Chondrocyte (in vitro differentiated cells): ENCODE data around the gene SLC1A7. TPM values are rescaled to one million over a fixed set of nuclear protein-coding genes. Genes with fewer than 3 reads are reported as not detected.

ENCODE experiments used
- DNase-seq: peaks from one replicate; pipeline ENCODE4 v3.0.0; 2021; ENCODE audit warnings: mixed read lengths, low spot score
- H3K27ac Mint-ChIP-seq: one replicate; pipeline ENCODE4 v1.8.0; 2021; ENCODE audit warnings: mild to moderate bottlenecking, moderate library complexity, mixed read lengths; ENCODE audit not compliant: unreplicated experiment
- H3K27me3 Mint-ChIP-seq: 2 replicates; pipeline ENCODE4 v1.8.0; 2021; ENCODE audit warnings: low read depth, mixed read lengths
- H3K36me3 Mint-ChIP-seq: 2 replicates; pipeline ENCODE4 v1.8.0; 2021; ENCODE audit warnings: low read depth, mixed read lengths
- H3K4me1 Mint-ChIP-seq: 2 replicates; pipeline ENCODE4 v1.8.0; 2021; ENCODE audit warnings: low read depth, mild to moderate bottlenecking, mixed read lengths
- H3K4me3 Mint-ChIP-seq: one replicate; pipeline ENCODE4 v1.8.0; 2021; ENCODE audit warnings: mild to moderate bottlenecking, moderate library complexity, mixed read lengths; ENCODE audit not compliant: unreplicated experiment
- H3K9me3 Mint-ChIP-seq: 2 replicates; pipeline ENCODE4 v1.8.0; 2021; ENCODE audit warnings: low read depth, mixed read lengths
- CTCF ChIP-seq: fragments of 200-600 bp; sonication (generic); IDR thresholded peaks from 2 replicates; pipeline ENCODE4 v1.5.0; 2021; ENCODE audit warnings: antibody characterized with exemption, mild to moderate bottlenecking, moderate library complexity
- total RNA-seq: library from RNA; stranded (reverse); gene quantifications from 3 replicates; pipeline ENCODE4 v1.2.1, GENCODE V29; 2021

SLC1A7 gene
- total RNA-seq, 1 donor from 2014 or later = not detected

- H3K27ac Mint-ChIP-seq = no peak overlapping the region
- H3K36me3 Mint-ChIP-seq = no peaks in the 10 kb centered on the region
- no peak for TF ChIP-seq CTCF
- no peak overlapping the region for H3K4me3 Mint-ChIP-seq
- no peaks in the 10 kb centered on the region for H3K9me3 Mint-ChIP-seq
- peak; percentile 33 for DNase-seq
- H3K27me3 Mint-ChIP-seq = no peaks in the 10 kb centered on the region
- H3K4me1 Mint-ChIP-seq = peaks cover 2% of the 10 kb centered on the region
Observed at GRCh38 chr1:53066488-53066887, 76.0 kb downstream of the SLC1A7 start.

- Mint-ChIP-seq H3K27me3 (no peaks in the 10 kb centered on the region), H3K4me1 (peaks cover 10% of the 10 kb centered on the region)
Observed at GRCh38 chr1:53065391-53065790, 77.0 kb downstream of the SLC1A7 start.

DNA sequence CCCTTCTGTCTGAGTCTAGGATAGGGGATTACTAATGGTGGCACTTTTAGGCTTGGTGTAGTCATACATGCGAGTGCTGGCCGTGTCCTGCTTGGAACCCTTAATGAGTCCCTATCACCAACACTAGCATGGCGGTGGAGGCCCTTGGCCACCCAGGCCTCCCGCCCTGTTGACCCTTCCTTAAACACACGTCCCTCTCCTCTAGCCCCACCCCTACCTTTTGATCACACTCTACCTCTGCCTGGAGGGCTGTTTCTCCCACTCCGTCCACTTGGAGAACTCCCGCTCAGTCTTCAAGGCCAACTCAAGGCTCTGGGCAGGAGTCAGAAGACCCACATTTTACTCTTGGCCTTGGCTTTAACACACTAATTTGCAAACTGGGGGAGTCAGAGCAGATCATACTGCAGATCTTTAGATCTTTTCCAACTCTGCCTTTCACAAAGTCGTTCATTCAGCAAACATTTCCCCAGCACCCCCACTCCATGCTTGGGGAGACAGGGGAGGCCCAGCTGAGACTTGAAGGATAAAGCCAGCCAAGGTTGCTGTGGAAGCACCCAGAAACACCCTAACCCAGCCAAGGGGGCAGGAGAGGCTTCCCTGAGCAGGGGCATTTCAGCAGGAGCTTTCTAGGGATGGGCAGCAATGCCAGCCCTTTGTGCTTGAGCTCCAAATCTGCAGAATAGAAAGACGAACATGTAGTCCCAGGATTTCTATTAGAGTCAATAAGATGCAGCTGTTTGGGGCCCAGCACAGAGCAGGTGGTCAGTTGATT, 78.5 kb downstream of the SLC1A7 start:
- Mint-ChIP-seq H3K27ac (no peak overlapping the region), H3K27me3 (no peaks in the 10 kb centered on the region), H3K4me1 (peaks cover 10% of the 10 kb centered on the region), H3K9me3 (no peaks in the 10 kb centered on the region), H3K36me3 (no peaks in the 10 kb centered on the region), H3K4me3 (no peak overlapping the region)
- no peak for TF ChIP-seq CTCF
- DNase-seq = peak; percentile 58

More at GRCh38 chr1:53065391-53065790, 77.0 kb downstream of the SLC1A7 start:
- no peaks in the 10 kb centered on the region for H3K36me3 Mint-ChIP-seq
- DNase-seq = peak; percentile 86
- no peak overlapping the region for H3K27ac Mint-ChIP-seq
- no peak overlapping the region for H3K4me3 Mint-ChIP-seq
- H3K9me3 Mint-ChIP-seq = no peaks in the 10 kb centered on the region
- no peak for TF ChIP-seq CTCF

- Mint-ChIP-seq H3K27me3 (no peaks in the 10 kb centered on the region), H3K4me3 (peak overlapping the region; percentile 76), H3K9me3 (no peaks in the 10 kb centered on the region), H3K4me1 (peaks cover 10% of the 10 kb centered on the region), H3K36me3 (peaks cover 1% of the 10 kb centered on the region), H3K27ac (no peak overlapping the region)
- DNase-seq = peak; percentile 83
- TF ChIP-seq CTCF = peak; percentile 49
Observed at GRCh38 chr1:53062708-53063591, 79.5 kb downstream of the SLC1A7 start.
